ENCODE data around the gene KCNH1. TPM values are rescaled to one million over a fixed set of nuclear protein-coding genes. Genes with fewer than 3 reads are reported as not detected.

The KCNH1 gene
- total and polyA plus RNA-seq, 2 experiments from 2014 or later, result 0.28 TPM; not detected in 1

- no peaks in the 10 kb centered on the region for H3K9me2 ChIP-seq (ENCODE audit: insufficient read depth)
- no peaks in the 10 kb centered on the region for H4K20me1 ChIP-seq (replicated peaks; ENCODE audit: insufficient read depth)
- TF ChIP-seq STAT1 (IDR thresholded peaks at IDR 0.05; ENCODE audit: unreplicated experiment) (no peak), ZNF331 (CRISPR knock-in tag; IDR thresholded peaks at IDR 0.05; ENCODE audit: low read depth) (no peak), NANOG (IDR thresholded peaks at IDR 0.05; ENCODE audit: borderline replicate concordance) (no peak), EZH2 (IDR thresholded peaks at IDR 0.05; ENCODE audit: low read depth, unreplicated experiment) (no peak), EZH2phosphoT487 (IDR thresholded peaks at IDR 0.05; ENCODE audit: unreplicated experiment) (no peak), CREB1 (CRISPR knock-in tag; IDR thresholded peaks at IDR 0.05; ENCODE audit: low read depth) (no peak), POLR2AphosphoS5 (IDR thresholded peaks at IDR 0.05; ENCODE audit: low read depth) (no peak), JUNB (IDR thresholded peaks at IDR 0.05; ENCODE audit: unreplicated experiment) (no peak), ZNF114 (CRISPR knock-in tag; IDR thresholded peaks at IDR 0.05) (no peak)
- TF ChIP-seq, protein P1, sequence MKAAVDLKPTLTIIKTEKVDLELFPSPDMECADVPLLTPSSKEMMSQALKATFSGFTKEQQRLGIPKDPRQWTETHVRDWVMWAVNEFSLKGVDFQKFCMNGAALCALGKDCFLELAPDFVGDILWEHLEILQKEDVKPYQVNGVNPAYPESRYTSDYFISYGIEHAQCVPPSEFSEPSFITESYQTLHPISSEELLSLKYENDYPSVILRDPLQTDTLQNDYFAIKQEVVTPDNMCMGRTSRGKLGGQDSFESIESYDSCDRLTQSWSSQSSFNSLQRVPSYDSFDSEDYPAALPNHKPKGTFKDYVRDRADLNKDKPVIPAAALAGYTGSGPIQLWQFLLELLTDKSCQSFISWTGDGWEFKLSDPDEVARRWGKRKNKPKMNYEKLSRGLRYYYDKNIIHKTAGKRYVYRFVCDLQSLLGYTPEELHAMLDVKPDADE (IDR thresholded peaks at IDR 0.05), result no peak
- TF ChIP-seq, protein P2, sequence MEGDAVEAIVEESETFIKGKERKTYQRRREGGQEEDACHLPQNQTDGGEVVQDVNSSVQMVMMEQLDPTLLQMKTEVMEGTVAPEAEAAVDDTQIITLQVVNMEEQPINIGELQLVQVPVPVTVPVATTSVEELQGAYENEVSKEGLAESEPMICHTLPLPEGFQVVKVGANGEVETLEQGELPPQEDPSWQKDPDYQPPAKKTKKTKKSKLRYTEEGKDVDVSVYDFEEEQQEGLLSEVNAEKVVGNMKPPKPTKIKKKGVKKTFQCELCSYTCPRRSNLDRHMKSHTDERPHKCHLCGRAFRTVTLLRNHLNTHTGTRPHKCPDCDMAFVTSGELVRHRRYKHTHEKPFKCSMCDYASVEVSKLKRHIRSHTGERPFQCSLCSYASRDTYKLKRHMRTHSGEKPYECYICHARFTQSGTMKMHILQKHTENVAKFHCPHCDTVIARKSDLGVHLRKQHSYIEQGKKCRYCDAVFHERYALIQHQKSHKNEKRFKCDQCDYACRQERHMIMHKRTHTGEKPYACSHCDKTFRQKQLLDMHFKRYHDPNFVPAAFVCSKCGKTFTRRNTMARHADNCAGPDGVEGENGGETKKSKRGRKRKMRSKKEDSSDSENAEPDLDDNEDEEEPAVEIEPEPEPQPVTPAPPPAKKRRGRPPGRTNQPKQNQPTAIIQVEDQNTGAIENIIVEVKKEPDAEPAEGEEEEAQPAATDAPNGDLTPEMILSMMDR (conservative IDR thresholded peaks at IDR 0.05; ENCODE audit: low read depth in 2 of 2), result no peak
- TF ChIP-seq, protein P3, sequence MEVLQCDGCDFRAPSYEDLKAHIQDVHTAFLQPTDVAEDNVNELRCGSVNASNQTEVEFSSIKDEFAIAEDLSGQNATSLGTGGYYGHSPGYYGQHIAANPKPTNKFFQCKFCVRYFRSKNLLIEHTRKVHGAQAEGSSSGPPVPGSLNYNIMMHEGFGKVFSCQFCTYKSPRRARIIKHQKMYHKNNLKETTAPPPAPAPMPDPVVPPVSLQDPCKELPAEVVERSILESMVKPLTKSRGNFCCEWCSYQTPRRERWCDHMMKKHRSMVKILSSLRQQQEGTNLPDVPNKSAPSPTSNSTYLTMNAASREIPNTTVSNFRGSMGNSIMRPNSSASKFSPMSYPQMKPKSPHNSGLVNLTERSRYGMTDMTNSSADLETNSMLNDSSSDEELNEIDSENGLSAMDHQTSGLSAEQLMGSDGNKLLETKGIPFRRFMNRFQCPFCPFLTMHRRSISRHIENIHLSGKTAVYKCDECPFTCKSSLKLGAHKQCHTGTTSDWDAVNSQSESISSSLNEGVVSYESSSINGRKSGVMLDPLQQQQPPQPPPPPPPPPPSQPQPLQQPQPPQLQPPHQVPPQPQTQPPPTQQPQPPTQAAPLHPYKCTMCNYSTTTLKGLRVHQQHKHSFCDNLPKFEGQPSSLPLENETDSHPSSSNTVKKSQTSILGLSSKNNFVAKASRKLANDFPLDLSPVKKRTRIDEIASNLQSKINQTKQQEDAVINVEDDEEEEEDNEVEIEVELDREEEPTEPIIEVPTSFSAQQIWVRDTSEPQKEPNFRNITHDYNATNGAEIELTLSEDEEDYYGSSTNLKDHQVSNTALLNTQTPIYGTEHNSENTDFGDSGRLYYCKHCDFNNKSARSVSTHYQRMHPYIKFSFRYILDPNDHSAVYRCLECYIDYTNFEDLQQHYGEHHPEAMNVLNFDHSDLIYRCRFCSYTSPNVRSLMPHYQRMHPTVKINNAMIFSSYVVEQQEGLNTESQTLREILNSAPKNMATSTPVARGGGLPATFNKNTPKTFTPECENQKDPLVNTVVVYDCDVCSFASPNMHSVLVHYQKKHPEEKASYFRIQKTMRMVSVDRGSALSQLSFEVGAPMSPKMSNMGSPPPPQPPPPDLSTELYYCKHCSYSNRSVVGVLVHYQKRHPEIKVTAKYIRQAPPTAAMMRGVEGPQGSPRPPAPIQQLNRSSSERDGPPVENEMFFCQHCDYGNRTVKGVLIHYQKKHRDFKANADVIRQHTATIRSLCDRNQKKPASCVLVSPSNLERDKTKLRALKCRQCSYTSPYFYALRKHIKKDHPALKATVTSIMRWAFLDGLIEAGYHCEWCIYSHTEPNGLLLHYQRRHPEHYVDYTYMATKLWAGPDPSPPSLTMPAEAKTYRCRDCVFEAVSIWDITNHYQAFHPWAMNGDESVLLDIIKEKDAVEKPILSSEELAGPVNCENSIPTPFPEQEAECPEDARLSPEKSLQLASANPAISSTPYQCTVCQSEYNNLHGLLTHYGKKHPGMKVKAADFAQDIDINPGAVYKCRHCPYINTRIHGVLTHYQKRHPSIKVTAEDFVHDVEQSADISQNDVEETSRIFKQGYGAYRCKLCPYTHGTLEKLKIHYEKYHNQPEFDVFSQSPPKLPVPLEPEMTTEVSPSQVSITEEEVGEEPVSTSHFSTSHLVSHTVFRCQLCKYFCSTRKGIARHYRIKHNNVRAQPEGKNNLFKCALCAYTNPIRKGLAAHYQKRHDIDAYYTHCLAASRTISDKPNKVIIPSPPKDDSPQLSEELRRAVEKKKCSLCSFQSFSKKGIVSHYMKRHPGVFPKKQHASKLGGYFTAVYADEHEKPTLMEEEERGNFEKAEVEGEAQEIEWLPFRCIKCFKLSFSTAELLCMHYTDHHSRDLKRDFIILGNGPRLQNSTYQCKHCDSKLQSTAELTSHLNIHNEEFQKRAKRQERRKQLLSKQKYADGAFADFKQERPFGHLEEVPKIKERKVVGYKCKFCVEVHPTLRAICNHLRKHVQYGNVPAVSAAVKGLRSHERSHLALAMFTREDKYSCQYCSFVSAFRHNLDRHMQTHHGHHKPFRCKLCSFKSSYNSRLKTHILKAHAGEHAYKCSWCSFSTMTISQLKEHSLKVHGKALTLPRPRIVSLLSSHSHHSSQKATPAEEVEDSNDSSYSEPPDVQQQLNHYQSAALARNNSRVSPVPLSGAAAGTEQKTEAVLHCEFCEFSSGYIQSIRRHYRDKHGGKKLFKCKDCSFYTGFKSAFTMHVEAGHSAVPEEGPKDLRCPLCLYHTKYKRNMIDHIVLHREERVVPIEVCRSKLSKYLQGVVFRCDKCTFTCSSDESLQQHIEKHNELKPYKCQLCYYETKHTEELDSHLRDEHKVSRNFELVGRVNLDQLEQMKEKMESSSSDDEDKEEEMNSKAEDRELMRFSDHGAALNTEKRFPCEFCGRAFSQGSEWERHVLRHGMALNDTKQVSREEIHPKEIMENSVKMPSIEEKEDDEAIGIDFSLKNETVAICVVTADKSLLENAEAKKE (CRISPR knock-in tag; IDR thresholded peaks at IDR 0.05), result no peak
- TF ChIP-seq, protein P4, sequence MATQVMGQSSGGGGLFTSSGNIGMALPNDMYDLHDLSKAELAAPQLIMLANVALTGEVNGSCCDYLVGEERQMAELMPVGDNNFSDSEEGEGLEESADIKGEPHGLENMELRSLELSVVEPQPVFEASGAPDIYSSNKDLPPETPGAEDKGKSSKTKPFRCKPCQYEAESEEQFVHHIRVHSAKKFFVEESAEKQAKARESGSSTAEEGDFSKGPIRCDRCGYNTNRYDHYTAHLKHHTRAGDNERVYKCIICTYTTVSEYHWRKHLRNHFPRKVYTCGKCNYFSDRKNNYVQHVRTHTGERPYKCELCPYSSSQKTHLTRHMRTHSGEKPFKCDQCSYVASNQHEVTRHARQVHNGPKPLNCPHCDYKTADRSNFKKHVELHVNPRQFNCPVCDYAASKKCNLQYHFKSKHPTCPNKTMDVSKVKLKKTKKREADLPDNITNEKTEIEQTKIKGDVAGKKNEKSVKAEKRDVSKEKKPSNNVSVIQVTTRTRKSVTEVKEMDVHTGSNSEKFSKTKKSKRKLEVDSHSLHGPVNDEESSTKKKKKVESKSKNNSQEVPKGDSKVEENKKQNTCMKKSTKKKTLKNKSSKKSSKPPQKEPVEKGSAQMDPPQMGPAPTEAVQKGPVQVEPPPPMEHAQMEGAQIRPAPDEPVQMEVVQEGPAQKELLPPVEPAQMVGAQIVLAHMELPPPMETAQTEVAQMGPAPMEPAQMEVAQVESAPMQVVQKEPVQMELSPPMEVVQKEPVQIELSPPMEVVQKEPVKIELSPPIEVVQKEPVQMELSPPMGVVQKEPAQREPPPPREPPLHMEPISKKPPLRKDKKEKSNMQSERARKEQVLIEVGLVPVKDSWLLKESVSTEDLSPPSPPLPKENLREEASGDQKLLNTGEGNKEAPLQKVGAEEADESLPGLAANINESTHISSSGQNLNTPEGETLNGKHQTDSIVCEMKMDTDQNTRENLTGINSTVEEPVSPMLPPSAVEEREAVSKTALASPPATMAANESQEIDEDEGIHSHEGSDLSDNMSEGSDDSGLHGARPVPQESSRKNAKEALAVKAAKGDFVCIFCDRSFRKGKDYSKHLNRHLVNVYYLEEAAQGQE (IDR thresholded peaks at IDR 0.05; ENCODE audit: unreplicated experiment), result no peak
- no peak overlapping the region for H3K27ac ChIP-seq (ENCODE audit: low read depth)
- peaks cover under 1% of the 10 kb centered on the region; the same call in 1 of the 2 replicates for H3K4me1 ChIP-seq (ENCODE audit: insufficient read depth)
- no peaks in the 10 kb centered on the region for H3K79me2 ChIP-seq (replicated peaks; ENCODE audit: insufficient read depth)
- H3K4me3 ChIP-seq, result no peak overlapping the region
- no peaks in the 10 kb centered on the region for H3K27me3 ChIP-seq (ENCODE audit: insufficient read depth)
- Mint-ChIP-seq H3K36me3 (ENCODE audit: low read depth) (no peaks in the 10 kb centered on the region), H3K4me3 (no peak overlapping the region), H3K4me1 (peaks cover 7% of the 10 kb centered on the region), H3K9me3 (no peaks in the 10 kb centered on the region), H3K27me3 (ENCODE audit: insufficient read depth, low read depth, poor library complexity) (peaks cover 2% of the 10 kb centered on the region), H3K27ac (no peak overlapping the region)
- no peak for DNase-seq (ENCODE audit: low spot score)
- H2AFZ ChIP-seq, result no peak overlapping the region
- ATAC-seq, result no peak
- no peak overlapping the region for H3K4me2 ChIP-seq
- H3K36me3 ChIP-seq (ENCODE audit: insufficient read depth), result no peaks in the 10 kb centered on the region
- H3F3A ChIP-seq (replicated peaks; ENCODE audit: low read depth), result no peaks in the 10 kb centered on the region
Measured at GRCh38 chr1:210912752-210913151, 221.2 kb downstream of the KCNH1 start.

Data from GM23338 (cell line).